GM18508 (cell line): ENCODE results near the gene SERPINE3.

ENCODE experiments used
- ATAC-seq: cut with Tn5 transposase; IDR thresholded peaks from one replicate; pipeline ENCODE4 v1.9.1; 2021; ENCODE audit warnings: moderate number of reproducible peaks; ENCODE audit not compliant: insufficient read depth, unreplicated experiment

Gene SERPINE3

GRCh38 chr13:51327961-51328360 lies 11.5 kb upstream of the SERPINE3 start:
- no peak for ATAC-seq

GRCh38 chr13:51328488-51328887 lies 11.0 kb upstream of the SERPINE3 start:
- ATAC-seq = no peak

GRCh38 chr13:51329606-51330005 lies 9.9 kb upstream of the SERPINE3 start:
- ATAC-seq = no peak

GRCh38 chr13:51330791-51331190 lies 8.7 kb upstream of the SERPINE3 start:
- no peak for ATAC-seq

- no peak for ATAC-seq
Measured at GRCh38 chr13:51331354-51331861, 8.1 kb upstream of the SERPINE3 start.

- ATAC-seq = no peak
Measured at GRCh38 chr13:51332566-51333361, 6.7 kb upstream of the SERPINE3 start.

GRCh38 chr13:51333421-51333820 lies 6.1 kb upstream of the SERPINE3 start:
- ATAC-seq = no peak

- no peak for ATAC-seq
Measured at GRCh38 chr13:51333826-51334225, 5.7 kb upstream of the SERPINE3 start.

- ATAC-seq = no peak
Measured at GRCh38 chr13:51336746-51337145, 2.7 kb upstream of the SERPINE3 start.

GRCh38 chr13:51339952-51340732 lies 651 bp downstream of the SERPINE3 start:
- no peak for ATAC-seq

GRCh38 chr13:51341232-51341631 lies 1.7 kb downstream of the SERPINE3 start:
- no peak for ATAC-seq

GRCh38 chr13:51341791-51342190 lies 2.3 kb downstream of the SERPINE3 start:
- no peak for ATAC-seq

GRCh38 chr13:51342706-51343105 lies 3.2 kb downstream of the SERPINE3 start:
- ATAC-seq = no peak

- ATAC-seq = no peak
Measured at GRCh38 chr13:51343475-51343874, 4.0 kb downstream of the SERPINE3 start.

- no peak for ATAC-seq
Measured at GRCh38 chr13:51346397-51346796, 6.9 kb downstream of the SERPINE3 start.

- no peak for ATAC-seq
Measured at GRCh38 chr13:51347099-51347498, 7.6 kb downstream of the SERPINE3 start.

GRCh38 chr13:51348069-51348967 lies 8.8 kb downstream of the SERPINE3 start:
- ATAC-seq = no peak

GRCh38 chr13:51349016-51349415 lies 9.5 kb downstream of the SERPINE3 start:
- ATAC-seq = no peak

- no peak for ATAC-seq
Measured at GRCh38 chr13:51355217-51355616, 15.7 kb downstream of the SERPINE3 start.

GRCh38 chr13:51357928-51358595 lies 18.6 kb downstream of the SERPINE3 start:
- no peak for ATAC-seq
